Ectodermal cell (in vitro differentiated cells): Measurements from ENCODE around the gene NRG3.

Experiments
- H3K27ac ChIP-seq: 2 replicates; pipeline ENCODE4 v1.7.0; 2013; ENCODE audit warnings: mild to moderate bottlenecking, low read depth, low read length; ENCODE audit not compliant: insufficient read depth, poor library complexity, severe bottlenecking
- H3K27me3 ChIP-seq: 2 replicates; pipeline ENCODE4 v1.7.0; 2013; ENCODE audit warnings: mild to moderate bottlenecking, low read length; ENCODE audit not compliant: insufficient read depth, control insufficient read depth, poor library complexity, severe bottlenecking
- H3K36me3 ChIP-seq: one replicate; pipeline ENCODE4 v1.7.0; 2013; ENCODE audit warnings: low read length; ENCODE audit not compliant: control insufficient read depth, insufficient read depth
- H3K4me1 ChIP-seq: one replicate; pipeline ENCODE4 v1.7.0; 2013; ENCODE audit warnings: low read length; ENCODE audit not compliant: control insufficient read depth, insufficient read depth
- H3K4me3 ChIP-seq: 2 replicates; pipeline ENCODE4 v1.7.0; 2013; ENCODE audit warnings: low read depth, low read length, control low read depth; ENCODE audit not compliant: insufficient read depth
- H3K9me3 ChIP-seq: 2 replicates; pipeline ENCODE4 v1.7.0; 2013; ENCODE audit warnings: mild to moderate bottlenecking, low read length, moderate library complexity; ENCODE audit not compliant: control insufficient read depth
- WGBS, 2 experiments: methylation state at CpG; one replicate each; pipeline ENCODE4 v1.1.7; 2013; ENCODE audit warnings: missing lambda C conversion rate in 2 of 2; 5-methylcytosine and 5-hydroxymethylcytosine counted together

Gene NRG3

DNA sequence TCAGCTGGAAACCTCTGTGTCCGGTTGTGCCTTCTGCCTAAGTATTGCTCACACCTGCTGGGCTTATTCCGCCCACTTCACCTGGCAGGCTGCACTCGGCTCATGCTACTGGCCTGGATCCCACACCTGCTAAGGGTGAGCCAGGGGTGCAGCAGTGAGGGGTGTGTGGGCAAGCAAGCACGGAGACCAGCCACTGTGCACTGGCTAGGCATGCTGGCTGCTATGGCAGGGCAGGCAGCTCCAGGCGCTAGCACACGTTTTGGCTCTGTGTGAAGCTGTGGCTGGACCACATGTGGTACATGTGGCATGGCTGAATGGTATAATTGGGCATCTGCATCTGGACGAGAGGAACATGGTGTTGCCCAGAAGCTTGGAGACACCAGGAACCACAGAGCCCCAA, 940.7 kb downstream of the NRG3 start:
- no peak overlapping the region for H3K4me3 ChIP-seq
- no peaks in the 10 kb centered on the region for H3K36me3 ChIP-seq
- H3K27me3 ChIP-seq = no peaks in the 10 kb centered on the region
- WGBS, 2 experiments = 95 to 97% methylated on average over 7 of the region's 7 CpGs
- no peaks in the 10 kb centered on the region for H3K9me3 ChIP-seq
- H3K27ac ChIP-seq = no peak overlapping the region
- no peaks in the 10 kb centered on the region for H3K4me1 ChIP-seq

DNA sequence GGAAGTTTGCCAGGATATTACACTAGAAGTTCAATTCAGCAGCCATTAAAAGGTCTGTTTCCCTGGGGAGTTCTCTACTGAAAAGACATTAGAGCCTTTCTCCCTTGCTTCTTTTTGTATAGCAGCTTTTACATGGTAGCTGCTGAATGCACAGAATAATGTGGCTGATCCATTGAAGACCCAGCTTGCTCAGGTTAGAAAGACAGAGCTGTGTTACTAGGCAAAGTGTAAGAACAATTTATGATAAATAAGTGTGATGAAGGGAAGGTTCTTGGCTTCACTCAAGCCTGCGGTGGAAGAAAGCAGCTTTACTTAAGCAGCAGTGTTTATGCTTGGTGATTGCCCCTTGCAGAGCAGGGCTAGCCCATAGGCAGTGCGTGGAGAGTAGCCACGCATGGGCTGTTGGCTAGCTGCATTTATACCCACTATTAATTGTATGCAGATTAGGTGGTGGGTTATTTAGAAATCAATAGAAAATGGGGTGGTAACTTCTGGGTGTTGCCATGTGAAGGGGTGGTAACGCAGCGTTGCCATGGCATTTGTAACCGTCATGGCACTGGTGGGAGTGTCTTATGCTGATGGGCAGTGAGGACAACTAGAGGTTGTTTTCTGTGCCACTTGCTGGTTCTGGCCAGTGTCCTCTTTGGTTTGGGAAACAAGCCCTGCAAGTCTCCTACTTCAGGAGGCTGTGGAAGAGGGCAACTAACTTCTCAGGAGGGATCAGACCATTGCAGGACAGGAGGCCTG, 942.9 kb downstream of the NRG3 start:
- H3K36me3 ChIP-seq = no peaks in the 10 kb centered on the region
- H3K4me3 ChIP-seq = no peak overlapping the region
- H3K27ac ChIP-seq = no peak overlapping the region
- 94 to 96% methylated on average over 6 of the region's 6 CpGs for WGBS, 2 experiments
- H3K4me1 ChIP-seq = no peaks in the 10 kb centered on the region
- H3K9me3 ChIP-seq = no peaks in the 10 kb centered on the region
- H3K27me3 ChIP-seq = no peaks in the 10 kb centered on the region

- 93 to 98% methylated on average over 2 of the region's 2 CpGs for WGBS, 2 experiments
- Histone ChIP-seq H3K27ac (no peak overlapping the region), H3K9me3 (no peaks in the 10 kb centered on the region), H3K27me3 (no peaks in the 10 kb centered on the region), H3K4me3 (no peak overlapping the region), H3K36me3 (no peaks in the 10 kb centered on the region), H3K4me1 (no peaks in the 10 kb centered on the region)
Observed at GRCh38 chr10:82821043-82821442, 946.0 kb downstream of the NRG3 start.

DNA sequence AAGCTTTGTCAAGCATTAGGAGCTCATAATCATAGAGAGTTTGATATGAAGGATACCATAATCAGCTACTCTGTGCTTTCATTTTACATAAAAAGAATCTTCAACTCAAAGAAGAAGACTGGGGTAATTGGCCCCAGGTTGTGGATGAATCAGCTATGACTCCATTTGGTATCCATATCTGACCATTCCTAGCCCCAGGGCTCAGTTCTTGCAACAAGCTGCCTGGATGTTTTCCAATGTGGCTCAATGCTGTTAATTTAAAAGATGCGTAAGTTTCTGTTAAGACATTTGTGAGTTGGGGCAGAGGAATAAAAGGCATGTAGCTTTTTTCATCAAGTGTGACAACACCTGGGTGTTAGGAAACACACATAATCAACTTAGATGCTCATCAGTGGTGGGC, 951.1 kb downstream of the NRG3 start:
- Histone ChIP-seq H3K27me3 (no peaks in the 10 kb centered on the region), H3K36me3 (no peaks in the 10 kb centered on the region), H3K4me3 (no peak overlapping the region), H3K27ac (no peak overlapping the region), H3K9me3 (no peaks in the 10 kb centered on the region), H3K4me1 (no peaks in the 10 kb centered on the region)
- WGBS, 2 experiments = 95 to 100% methylated on average over 1 of the region's 1 CpG

DNA sequence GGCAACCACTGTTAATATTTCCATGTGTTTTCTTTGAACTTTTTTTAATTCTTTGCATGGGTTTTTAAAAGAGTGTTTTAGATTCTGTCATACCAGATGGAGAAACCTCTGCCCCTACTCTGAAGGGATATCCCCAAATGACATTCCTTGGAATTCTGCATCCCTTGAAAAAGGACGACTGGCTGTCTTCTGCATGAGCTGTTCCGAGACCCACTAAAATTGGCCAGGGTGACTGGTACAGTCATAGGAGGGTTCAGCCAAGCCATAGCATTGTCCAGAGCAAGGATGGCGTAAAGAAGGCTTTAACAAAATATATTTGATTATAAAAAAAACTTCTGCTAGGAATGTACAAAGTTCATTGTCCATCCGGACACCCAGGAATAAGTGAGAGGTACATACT, 952.9 kb downstream of the NRG3 start:
- no peaks in the 10 kb centered on the region for H3K36me3 ChIP-seq
- H3K27ac ChIP-seq = no peak overlapping the region
- no peak overlapping the region for H3K4me3 ChIP-seq
- no peaks in the 10 kb centered on the region for H3K27me3 ChIP-seq
- H3K9me3 ChIP-seq = no peaks in the 10 kb centered on the region
- H3K4me1 ChIP-seq = no peaks in the 10 kb centered on the region
- 93 to 97% methylated on average over 2 to 3 of the region's 4 CpGs for WGBS, 2 experiments

DNA sequence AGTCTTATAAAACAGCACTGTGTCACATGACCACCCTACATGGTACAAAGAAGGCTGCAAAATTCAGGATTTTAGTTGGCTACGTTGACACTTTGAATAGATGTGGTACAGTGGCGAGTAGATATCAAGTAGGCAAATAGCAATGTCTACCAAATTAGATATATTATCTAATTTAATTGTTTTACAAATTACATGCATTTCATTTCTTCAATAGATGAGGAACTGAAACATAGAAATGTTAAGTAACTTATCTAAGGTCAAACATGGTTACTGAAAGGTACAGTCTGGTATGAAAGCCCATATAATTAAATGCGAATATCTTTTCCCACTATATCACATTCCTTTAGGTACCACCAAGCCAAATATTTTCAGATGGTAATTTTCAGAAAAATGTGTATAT, 972.2 kb downstream of the NRG3 start:
- Histone ChIP-seq H3K9me3 (no peaks in the 10 kb centered on the region), H3K36me3 (no peaks in the 10 kb centered on the region), H3K27me3 (no peaks in the 10 kb centered on the region), H3K4me1 (no peaks in the 10 kb centered on the region), H3K27ac (no peak overlapping the region), H3K4me3 (no peak overlapping the region)
- WGBS, 2 experiments = 100% methylated on average over 1 of the region's 3 CpGs; no CpG with 5 or more reads in 1 of the 2 experiments

DNA sequence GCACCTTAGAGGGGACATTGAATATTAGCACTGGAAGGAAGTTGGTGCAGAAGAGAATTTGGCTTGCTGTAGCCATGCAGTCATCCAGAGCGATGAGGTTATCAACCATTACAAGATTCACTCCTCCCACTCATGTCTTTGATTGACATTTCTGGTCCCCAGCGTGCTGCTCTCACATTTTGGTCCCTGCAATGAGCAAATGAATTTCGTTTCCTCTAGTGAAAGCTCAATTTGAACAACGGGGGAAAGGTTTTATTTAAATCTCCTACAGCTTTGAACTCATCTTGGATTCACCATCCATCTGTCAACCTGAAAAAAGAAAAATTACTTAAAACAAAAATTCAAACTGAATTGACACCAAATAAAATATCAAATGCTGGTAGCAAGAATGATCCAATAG, 975.2 kb downstream of the NRG3 start:
- WGBS, 2 experiments = 94 to 95% methylated on average over 4 of the region's 4 CpGs
- Histone ChIP-seq H3K36me3 (no peaks in the 10 kb centered on the region), H3K4me3 (no peak overlapping the region), H3K27me3 (no peaks in the 10 kb centered on the region), H3K27ac (no peak overlapping the region), H3K4me1 (no peaks in the 10 kb centered on the region), H3K9me3 (no peaks in the 10 kb centered on the region)

DNA sequence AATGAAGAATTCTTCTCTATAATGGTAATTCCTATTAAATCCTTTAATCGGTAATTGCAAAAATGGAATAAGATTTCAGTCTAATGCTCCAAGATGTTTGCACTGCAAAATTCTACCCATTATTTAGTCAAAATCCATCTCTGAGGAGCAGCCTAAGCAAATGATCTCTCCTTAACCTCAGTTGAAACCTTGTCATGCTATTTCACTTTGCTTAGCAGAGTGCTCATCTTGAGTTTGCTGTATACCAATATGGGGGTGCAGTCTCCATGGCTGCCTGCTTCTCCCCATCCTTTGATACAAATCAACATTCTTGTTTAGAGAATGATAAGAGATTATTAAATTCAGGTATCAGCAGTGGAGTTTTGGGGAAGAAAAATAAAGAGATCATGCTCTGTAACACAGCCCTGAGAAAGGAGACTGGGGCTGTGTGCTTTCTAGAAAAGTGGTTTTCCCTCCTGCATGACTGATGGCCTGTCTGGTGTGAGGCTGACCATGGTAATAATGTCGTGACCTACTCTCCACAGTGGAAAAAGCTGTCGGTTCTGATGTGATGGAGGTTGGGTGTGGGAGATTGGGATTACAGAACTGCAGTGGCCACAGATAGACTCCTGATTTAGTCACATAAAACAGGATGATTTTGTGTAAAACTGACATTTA, 982.1 kb downstream of the NRG3 start:
- H3K36me3 ChIP-seq = no peaks in the 10 kb centered on the region
- no peaks in the 10 kb centered on the region for H3K4me1 ChIP-seq
- H3K9me3 ChIP-seq = no peaks in the 10 kb centered on the region
- H3K27me3 ChIP-seq = no peaks in the 10 kb centered on the region
- H3K4me3 ChIP-seq = no peak overlapping the region
- no peak overlapping the region for H3K27ac ChIP-seq
- 87 to 92% methylated on average over 3 of the region's 3 CpGs for WGBS, 2 experiments

DNA sequence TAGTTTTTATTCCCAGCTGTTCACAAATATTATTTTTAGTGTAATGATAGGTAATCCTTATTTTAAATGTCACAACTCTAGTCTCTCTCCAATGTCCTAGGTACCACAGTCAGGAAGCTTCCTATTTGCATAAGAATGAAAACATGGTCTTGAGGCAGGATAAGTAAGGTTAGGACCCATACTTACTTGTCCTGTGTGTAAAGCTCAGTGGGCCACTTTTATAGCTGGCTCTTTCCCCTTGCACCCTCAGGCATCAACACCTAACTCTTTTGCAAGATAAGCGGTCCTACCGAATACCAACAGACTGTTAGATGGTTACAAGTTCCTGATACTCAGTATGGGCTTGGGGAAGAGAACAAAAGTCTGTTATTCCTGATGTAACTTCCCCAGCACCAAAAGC, 986.9 kb downstream of the NRG3 start:
- no peaks in the 10 kb centered on the region for H3K27me3 ChIP-seq
- 83% methylated on average over 2 of the region's 2 CpGs; no CpG with 5 or more reads in 1 of the 2 experiments for WGBS, 2 experiments
- H3K36me3 ChIP-seq = no peaks in the 10 kb centered on the region
- H3K27ac ChIP-seq = no peak overlapping the region
- H3K4me1 ChIP-seq = no peaks in the 10 kb centered on the region
- no peak overlapping the region for H3K4me3 ChIP-seq
- H3K9me3 ChIP-seq = no peaks in the 10 kb centered on the region

DNA sequence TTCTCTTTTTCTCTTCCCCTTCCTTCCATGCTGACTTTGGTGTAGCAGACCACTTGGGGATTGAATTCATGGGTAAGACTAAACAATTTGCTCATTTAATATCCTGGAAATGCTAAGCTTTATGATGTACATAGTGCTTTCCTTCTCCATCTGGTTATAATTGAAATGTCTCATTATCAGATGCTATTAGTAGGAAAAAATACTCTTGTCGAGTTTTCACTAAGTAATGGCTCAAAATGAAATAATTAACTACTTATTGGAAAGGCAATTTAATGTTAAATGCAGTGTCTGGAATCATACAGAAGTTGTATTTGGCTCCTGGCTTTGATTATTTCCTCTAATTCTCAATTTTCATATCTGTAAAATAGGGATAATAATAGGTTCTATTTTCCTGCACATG, 990.4 kb downstream of the NRG3 start:
- no CpG with 5 or more reads among the region's 1 CpG for WGBS, 2 experiments
- Histone ChIP-seq H3K27me3 (no peaks in the 10 kb centered on the region), H3K4me3 (no peak overlapping the region), H3K27ac (no peak overlapping the region), H3K4me1 (no peaks in the 10 kb centered on the region), H3K9me3 (no peaks in the 10 kb centered on the region), H3K36me3 (no peaks in the 10 kb centered on the region)
